H1 (cell line): ENCODE results near the gene LAMB3. TPM values are rescaled to one million over a fixed set of nuclear protein-coding genes. Genes with fewer than 3 reads are reported as not detected.

Experiments used
- CTCF ChIA-PET: fragments of 300-600 bp; sonication (Branson Sonifier 250); formaldehyde crosslinking; loops from one replicate; lab custom pipeline; 2021; ENCODE audit not compliant: partially characterized antibody; lab: Charles Lee
- POLR2A ChIA-PET: fragments of 300-600 bp; sonication (Branson Sonifier 250); formaldehyde crosslinking; loops from one replicate; lab custom pipeline; 2021; ENCODE audit warnings: inconsistent platforms; ENCODE audit not compliant: partially characterized antibody; lab: Charles Lee
- DNase-seq, 2 experiments: peaks; one replicate each; pipeline versions ENCODE4 v3.0.0 to v3.0.0-alpha.2; 2010 to 2022; ENCODE audit warnings: low spot score in 2 of 2, low read depth in 1 of 2, mixed read lengths in 1 of 2
- FAIRE-seq: peaks from 2 replicates; lab custom pipeline; 2011; peaks lifted over from hg19 to GRCh38; lab: Jason Lieb, UNC
- H2AFZ ChIP-seq: 2 replicates; pipeline ENCODE4 v1.8.1; 2012; ENCODE audit warnings: low read length, inconsistent platforms
- H2AK5ac ChIP-seq: 2 replicates; pipeline ENCODE4 v1.6.1; 2013; ENCODE audit warnings: low read depth, low read length
- H2BK120ac ChIP-seq: replicated peaks from 2 replicates; pipeline ENCODE3; 2013; ENCODE audit warnings: low read depth, low read length, inconsistent platforms
- H2BK12ac ChIP-seq: 2 replicates; pipeline ENCODE4 v1.6.1; 2013; ENCODE audit warnings: low read depth, low read length
- H2BK15ac ChIP-seq: 2 replicates; pipeline ENCODE4 v1.6.1; 2013; ENCODE audit warnings: low read length
- H2BK20ac ChIP-seq: 2 replicates; pipeline ENCODE4 v1.6.1; 2013; ENCODE audit warnings: low read length
- H2BK5ac ChIP-seq: 2 replicates; pipeline ENCODE4 v1.6.1; 2013; ENCODE audit warnings: low read depth, low read length
- H3K14ac ChIP-seq: 2 replicates; pipeline ENCODE4 v1.6.1; 2013; ENCODE audit warnings: inconsistent platforms; ENCODE audit not compliant: insufficient read length
- H3K18ac ChIP-seq: 2 replicates; pipeline ENCODE4 v1.6.1; 2013; ENCODE audit warnings: low read length; ENCODE audit errors: extremely low read depth
- H3K23ac ChIP-seq: 2 replicates; pipeline ENCODE4 v1.6.1; 2013; ENCODE audit warnings: inconsistent platforms; ENCODE audit not compliant: insufficient read length
- H3K23me2 ChIP-seq: 2 replicates; pipeline ENCODE4 v1.6.1; 2013; ENCODE audit warnings: low read depth, low read length
- H3K27ac ChIP-seq: 2 replicates; pipeline ENCODE4 v1.6.1; 2011; ENCODE audit warnings: low read depth, low read length, inconsistent platforms
- H3K27me3 ChIP-seq, 4 experiments: replicated peaks in 1 of 4; 1 replicate in 1 of 4; 2 replicates in 3 of 4; pipeline versions ENCODE4 v1.6.1 to v1.8.1; 2011 to 2013; ENCODE audit warnings: low read length in 3 of 4, mild to moderate bottlenecking in 3 of 4, inconsistent platforms in 2 of 4, mixed read lengths in 2 of 4, moderate library complexity in 1 of 4; ENCODE audit not compliant: control insufficient read depth in 3 of 4, insufficient read depth in 3 of 4; ENCODE audit errors: extremely low read depth in 1 of 4
- H3K36me3 ChIP-seq, 4 experiments: 2 replicates each; pipeline versions ENCODE4 v1.6.1 to v1.8.1; 2011 to 2013; ENCODE audit warnings: mild to moderate bottlenecking in 4 of 4, low read length in 3 of 4, moderate library complexity in 2 of 4, control low read depth in 1 of 4, inconsistent platforms in 1 of 4; ENCODE audit not compliant: insufficient read depth in 4 of 4, control insufficient read depth in 2 of 4
- H3K4ac ChIP-seq: replicated peaks from 2 replicates; pipeline ENCODE3; 2013; ENCODE audit warnings: low read length, low read depth, mixed read lengths, inconsistent platforms; ENCODE audit not compliant: insufficient read length
- H3K4me1 ChIP-seq, 4 experiments: replicated peaks in 1 of 4; 1 replicate in 1 of 4; 2 replicates in 3 of 4; pipeline versions ENCODE4 v1.6.1 to v1.8.1; 2011 to 2013; ENCODE audit warnings: low read length in 3 of 4, inconsistent platforms in 2 of 4, mixed read lengths in 1 of 4; ENCODE audit not compliant: insufficient read depth in 4 of 4, control insufficient read depth in 3 of 4
- H3K4me2 ChIP-seq, 2 experiments: 2 replicates each; pipeline versions ENCODE4 v1.6.1 to v1.8.1; 2011 to 2013; ENCODE audit warnings: low read depth in 2 of 2, low read length in 2 of 2, control low read depth in 1 of 2, inconsistent platforms in 1 of 2, mild to moderate bottlenecking in 1 of 2; ENCODE audit not compliant: insufficient read depth in 1 of 2
- H3K4me3 ChIP-seq, 4 experiments: fragments of 200-600, 300-600 bp in 1 of 4; sonication (generic), shearing (Covaris generic), sonication (Bioruptor Twin) in 1 of 4; 2 replicates each; pipeline versions ENCODE4 v1.5.1 to v1.8.1; 2011 to 2016; ENCODE audit warnings: low read length in 4 of 4, low read depth in 3 of 4, control low read depth in 2 of 4, inconsistent platforms in 2 of 4, mild to moderate bottlenecking in 2 of 4, mixed read lengths in 1 of 4, moderate library complexity in 1 of 4; ENCODE audit not compliant: insufficient read depth in 2 of 4; ENCODE audit errors: extremely low read depth in 1 of 4
- H3K56ac ChIP-seq: replicated peaks from 2 replicates; pipeline ENCODE3; 2013; ENCODE audit warnings: low read depth, mild to moderate bottlenecking, mixed read lengths, low read length, inconsistent platforms; ENCODE audit not compliant: insufficient read length
- H3K79me1 ChIP-seq: 2 replicates; pipeline ENCODE4 v1.6.1; 2013; ENCODE audit warnings: low read depth, low read length, control low read depth
- H3K79me2 ChIP-seq, 2 experiments: 2 replicates each; pipeline versions ENCODE4 v1.6.1 to v1.8.1; 2012 to 2013; ENCODE audit warnings: low read length in 2 of 2, mild to moderate bottlenecking in 2 of 2, inconsistent platforms in 1 of 2; ENCODE audit not compliant: insufficient read depth in 2 of 2, control insufficient read depth in 1 of 2
- H3K9ac ChIP-seq, 4 experiments: replicated peaks in 1 of 4; 1 replicate in 1 of 4; 2 replicates in 3 of 4; pipeline versions ENCODE4 v1.6.1 to v1.8.1; 2011 to 2013; ENCODE audit warnings: low read depth in 3 of 4, low read length in 3 of 4, control low read depth in 2 of 4, mild to moderate bottlenecking in 2 of 4, moderate library complexity in 2 of 4, inconsistent platforms in 1 of 4; ENCODE audit errors: extremely low read depth in 1 of 4
- H3K9me3 ChIP-seq, 2 experiments: 2 replicates each; pipeline versions ENCODE4 v1.6.1 to v1.8.1; 2012 to 2013; ENCODE audit warnings: mild to moderate bottlenecking in 2 of 2, moderate library complexity in 2 of 2, control low read depth in 1 of 2, inconsistent platforms in 1 of 2, low read depth in 1 of 2, low read length in 1 of 2, mixed read lengths in 1 of 2; ENCODE audit not compliant: insufficient read depth in 2 of 2
- H4K20me1 ChIP-seq, 2 experiments: replicated peaks in 1 of 2; 2 replicates each; pipeline versions ENCODE3 to v1.8.1; 2011 to 2013; ENCODE audit warnings: inconsistent platforms in 2 of 2, low read length in 2 of 2, mild to moderate bottlenecking in 1 of 2; ENCODE audit not compliant: insufficient read depth in 2 of 2, control insufficient read depth in 1 of 2
- H4K5ac ChIP-seq: 2 replicates; pipeline ENCODE4 v1.6.1; 2013; ENCODE audit warnings: low read length, low read depth, mixed read lengths, inconsistent platforms; ENCODE audit not compliant: insufficient read length
- H4K8ac ChIP-seq: 2 replicates; pipeline ENCODE4 v1.8.0; 2013; ENCODE audit warnings: mild to moderate bottlenecking, moderate library complexity, low read length, inconsistent platforms; ENCODE audit not compliant: insufficient read depth; ENCODE audit errors: extremely low read depth
- H4K91ac ChIP-seq: replicated peaks from 2 replicates; pipeline ENCODE3; 2013; ENCODE audit warnings: low read length, mixed read lengths, inconsistent platforms; ENCODE audit not compliant: insufficient read length
- BACH1 ChIP-seq: IDR thresholded peaks from 2 replicates; pipeline ENCODE4 v1.6.1; 2012; ENCODE audit warnings: low read length, improper control_type of control experiment
- CBX5 ChIP-seq: fragments of 300-800, 300-1000 bp; sonication (generic); IDR thresholded peaks from 2 replicates; pipeline ENCODE4 v1.7.1; 2016; ENCODE audit warnings: antibody characterized with exemption, low read length, low read depth
- CBX8 ChIP-seq: fragments of 300-800, 300-1000 bp; sonication (generic); IDR thresholded peaks from 2 replicates; pipeline ENCODE4 v1.7.1; 2016; ENCODE audit warnings: low read depth, low read length, borderline replicate concordance
- CTBP2 ChIP-seq: IDR thresholded peaks from 2 replicates; pipeline ENCODE4 v1.7.0; 2011; ENCODE audit warnings: borderline replicate concordance, mild to moderate bottlenecking, moderate library complexity, mixed read lengths, low read length; ENCODE audit not compliant: insufficient read depth, insufficient read length
- EZH2 ChIP-seq: fragments of 200-600 bp; sonication (generic); IDR thresholded peaks from 2 replicates; pipeline ENCODE4 v1.7.1; 2012; ENCODE audit warnings: low read depth, mild to moderate bottlenecking, moderate library complexity, low read length, inconsistent platforms; ENCODE audit not compliant: severe bottlenecking
- SIX5 ChIP-seq: IDR thresholded peaks from 2 replicates; pipeline ENCODE4 v1.6.1; 2011; ENCODE audit warnings: mild to moderate bottlenecking, low read depth, low read length
- SUZ12 ChIP-seq: fragments of 200-600 bp; sonication (generic); IDR thresholded peaks from 2 replicates; pipeline ENCODE4 v1.6.1; 2012; ENCODE audit warnings: mild to moderate bottlenecking, inconsistent platforms, low read length, moderate library complexity, mixed read lengths
- TBP ChIP-seq: IDR thresholded peaks from 2 replicates; pipeline ENCODE4 v1.6.1; 2011; ENCODE audit warnings: low read depth, low read length, improper control_type of control experiment
- WGBS, 2 experiments: shearing (Covaris generic) in 1 of 2; methylation state at CpG; one replicate each; pipeline versions ENCODE4 v1.1.6 to v1.1.7; 2013 to 2015; ENCODE audit warnings: low lambda C conversion rate in 2 of 2, mixed read lengths in 2 of 2, inconsistent platforms in 1 of 2, low coverage in 1 of 2, missing lambda C conversion rate in 1 of 2; ENCODE audit not compliant: insufficient replicate concordance in 2 of 2, insufficient coverage in 1 of 2, insufficient read length in 1 of 2; ENCODE audit errors: extremely low coverage in 1 of 2, missing lambda C conversion rate in 1 of 2; 5-methylcytosine and 5-hydroxymethylcytosine counted together
- polyA plus RNA-seq, 7 experiments: library from polyadenylated mRNA; depleted of rRNA in 3 of 7; stranded (reverse) in 5 of 7; unstranded in 2 of 7; fragments of >200 nt in 5 of 7; fragments of 200-250 nt in 2 of 7; gene quantifications; 1 replicate in 5 of 7; 2 replicates in 1 of 7; 4 replicates in 1 of 7; pipeline versions ENCODE4 v1.2.1 to v1.2.3, GENCODE V29; 2011 to 2013; ENCODE audit warnings: missing spikeins in 2 of 7, mixed read lengths in 2 of 7
- total RNA-seq: library from RNA; stranded (reverse); fragmentation: NEBNext Ultra II Directional; extraction: Animal tissue kit (Norgen Biotek cat#: 25700); gene quantifications from 2 replicates; pipeline ENCODE4 v1.2.1, GENCODE V29; 2021

Gene LAMB3
- total and polyA plus RNA-seq, 2 of the 8 experiments (the other 6 are each of a cell fraction or from before 2014, with no cell fraction given) = 0.45 to 0.50 TPM

DNA sequence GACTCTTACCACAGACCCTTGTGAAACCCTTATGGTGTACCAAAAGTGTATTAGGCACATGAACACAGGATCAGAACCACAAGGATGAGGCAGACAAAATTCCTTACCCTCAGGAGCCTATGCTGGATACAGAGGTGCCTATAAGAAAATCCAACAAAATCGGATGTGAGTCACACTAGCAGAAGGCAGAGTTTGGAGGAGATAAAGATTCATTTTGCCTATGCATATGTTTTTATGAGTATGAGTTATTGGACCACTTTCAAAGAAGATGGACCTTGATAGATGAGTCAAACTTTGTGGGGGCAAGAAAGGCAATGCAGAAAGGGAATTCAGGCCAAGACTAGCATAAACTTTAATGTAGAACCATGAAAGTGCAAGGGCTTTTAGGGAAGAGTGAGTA is 51.7 kb downstream of the LAMB3 start:
- Histone ChIP-seq H3K23ac (no peak overlapping the region), H3K27ac (no peak overlapping the region), H2AFZ (no peak overlapping the region), H3K4me1 (no peaks in the 10 kb centered on the region), H2AK5ac (no peak overlapping the region), H3K9me3 (no peaks in the 10 kb centered on the region), H2BK12ac (no peak overlapping the region), H4K91ac (no peak overlapping the region), H4K8ac (no peak overlapping the region), H2BK15ac (no peak overlapping the region), H3K56ac (no peak overlapping the region), H3K4ac (no peak overlapping the region), H4K5ac (no peak overlapping the region), H2BK120ac (no peak overlapping the region), H2BK5ac (no peak overlapping the region), H3K4me2 (no peak overlapping the region), H3K36me3 (no peaks in the 10 kb centered on the region), H3K18ac (no peak overlapping the region), H3K9ac (no peak overlapping the region), H3K23me2 (no peaks in the 10 kb centered on the region), H4K20me1 (no peaks in the 10 kb centered on the region), H2BK20ac (no peak overlapping the region), H3K79me1 (no peaks in the 10 kb centered on the region), H3K79me2 (no peaks in the 10 kb centered on the region), H3K4me3 (no peak overlapping the region), H3K14ac (no peak overlapping the region), H3K27me3 (no peaks in the 10 kb centered on the region; a peak in 1 of 7 replicates)
- FAIRE-seq = no peak
- POLR2A ChIA-PET = no interaction called here
- CTCF ChIA-PET = interaction anchor here (0.8 to 28.8 kb wide), 6 partner anchors 10 to 148 kb away, joined by 3 to 636 read pairs (median 4); partner anchors contain the start of gene CAMK1G
- WGBS, 2 experiments = 93% methylated on average over 1 of the region's 1 CpG; no CpG with 5 or more reads in 1 of the 2 experiments
- DNase-seq = no peak
- TF ChIP-seq CTBP2 = no peak
- no peak for TF ChIP-seq TBP
- no peak for TF ChIP-seq CBX8
- no peak for TF ChIP-seq SUZ12
- TF ChIP-seq BACH1 = no peak
- TF ChIP-seq CBX5 = no peak
- TF ChIP-seq SIX5 = no peak
- TF ChIP-seq EZH2 = no peak
